ENCODE data around the gene GOLGA5. TPM values are rescaled to one million over a fixed set of nuclear protein-coding genes. Genes with fewer than 3 reads are reported as not detected.
A peak's percentile ranks its signal among the peaks of the same experiment; 100 is the strongest.

The GOLGA5 gene
- total RNA-seq, 1 experiment from 2014 or later = 23.5 TPM

DNA sequence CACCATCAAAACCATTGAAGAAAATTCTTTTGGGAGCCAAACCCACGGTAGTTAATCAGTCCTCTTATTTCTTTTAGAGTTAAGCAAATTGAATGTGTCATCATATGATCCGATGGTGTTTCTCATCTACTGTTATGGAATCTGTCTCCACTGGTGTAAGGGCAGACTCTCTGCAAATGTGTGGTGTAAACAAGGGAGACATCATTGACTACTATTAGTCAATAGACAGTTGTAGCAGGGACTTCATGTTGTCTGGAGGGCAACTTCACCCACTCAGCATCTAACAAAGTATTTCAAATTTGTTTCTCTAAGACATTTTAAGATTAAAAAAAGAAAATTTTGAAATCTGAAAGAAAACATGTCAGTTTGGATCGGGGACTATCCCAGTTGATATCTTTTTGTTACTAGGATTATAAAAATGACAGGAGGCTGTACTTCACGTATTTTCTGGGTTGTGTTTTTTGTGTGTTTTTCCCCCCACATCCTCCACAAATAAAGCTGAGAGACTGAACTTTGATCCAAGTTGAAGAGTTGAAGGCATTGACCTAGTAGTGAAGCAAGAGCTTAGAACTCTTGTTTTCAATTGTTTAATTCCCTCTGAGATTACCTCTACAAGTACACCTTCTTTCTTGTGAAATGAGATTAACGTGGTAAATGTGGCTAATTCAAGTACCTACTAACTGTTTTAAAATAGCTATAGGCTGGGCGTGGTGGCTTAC, 4.0 kb downstream of the GOLGA5 start:
- no peak overlapping the region for H3K4me3 ChIP-seq (ENCODE audit: low read length)
- no peaks in the 10 kb centered on the region for H3K27me3 ChIP-seq (ENCODE audit: low read length)
- POLR2A ChIA-PET (ENCODE audit: unreplicated experiment) = no interaction called here
- peaks cover 68% of the 10 kb centered on the region for H3K79me2 ChIP-seq (ENCODE audit: low read length)
- H3K27ac ChIP-seq (ENCODE audit: low read length) = no peak overlapping the region
- no peaks in the 10 kb centered on the region for H3F3A ChIP-seq (ENCODE audit: low read length, unreplicated experiment)
- no peak overlapping the region for H2AFZ ChIP-seq (ENCODE audit: low read length)
- no peak for DNase-seq
- CTCF ChIA-PET = interaction anchor here (0.7 kb wide), 1 partner anchor 562 kb away, joined by 3 read pairs; no protein-coding TSS in a partner anchor
- intact Hi-C loops (cut with micrococcal nuclease) = no loop called here
- no peak overlapping the region for H3K9ac ChIP-seq (ENCODE audit: low read length)
- ATAC-seq = no peak
- H3K4me2 ChIP-seq (ENCODE audit: low read length) = no peak overlapping the region
- no peaks in the 10 kb centered on the region for H3K9me2 ChIP-seq (replicated peaks; ENCODE audit: low read length)
- no peak for TF ChIP-seq EZH2phosphoT487 (IDR thresholded peaks at IDR 0.05; ENCODE audit: borderline replicate concordance, low read length)
- no peak for TF ChIP-seq CTCF (conservative IDR thresholded peaks at IDR 0.05; ENCODE audit: low read depth, low read length)
- no peak for TF ChIP-seq EZH2 (IDR thresholded peaks at IDR 0.05; ENCODE audit: low read length, unreplicated experiment)
- H3K36me3 ChIP-seq (ENCODE audit: low read depth, low read length) = peaks cover 10% of the 10 kb centered on the region; the same call in 1 of the 2 replicates
- H3K4me1 ChIP-seq (ENCODE audit: insufficient read depth, low read length) = peaks cover 17% of the 10 kb centered on the region
- BruUV-seq (replicated peaks) = no TSS peak
- no peaks in the 10 kb centered on the region for H3K9me3 ChIP-seq (ENCODE audit: low read length)
- H4K20me1 ChIP-seq (ENCODE audit: low read length) = no peaks in the 10 kb centered on the region

DNA sequence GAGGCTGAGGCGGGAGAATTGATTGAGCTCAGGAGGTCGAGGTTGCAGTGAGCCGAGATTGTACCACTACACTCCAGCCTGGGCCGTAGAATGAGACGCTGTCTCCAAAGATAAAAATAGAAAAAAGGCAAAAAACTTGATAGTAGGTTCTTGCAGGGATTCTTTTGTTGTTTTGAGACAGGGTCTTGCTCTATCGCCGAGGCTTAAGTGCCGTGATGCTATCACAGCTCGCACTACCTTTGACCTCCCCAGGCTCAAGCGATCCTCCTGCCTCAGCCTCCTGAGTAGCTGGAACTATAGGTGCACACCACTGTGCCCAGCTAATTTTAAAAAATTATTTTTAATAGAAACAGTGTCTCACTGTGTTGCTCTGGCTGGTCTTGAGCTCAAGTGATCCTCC, 4.7 kb downstream of the GOLGA5 start:
- ChIA-PET POLR2A (ENCODE audit: unreplicated experiment) (no interaction called here), CTCF (no interaction called here)
- Histone ChIP-seq H3K4me2 (ENCODE audit: low read length) (no peak overlapping the region), H3F3A (ENCODE audit: low read length, unreplicated experiment) (no peaks in the 10 kb centered on the region), H3K27me3 (ENCODE audit: low read length) (no peaks in the 10 kb centered on the region), H3K4me1 (ENCODE audit: insufficient read depth, low read length) (peaks cover 11% of the 10 kb centered on the region), H2AFZ (ENCODE audit: low read length) (no peak overlapping the region), H3K9ac (ENCODE audit: low read length) (no peak overlapping the region), H3K79me2 (ENCODE audit: low read length) (peaks cover 75% of the 10 kb centered on the region), H3K9me3 (ENCODE audit: low read length) (no peaks in the 10 kb centered on the region), H3K4me3 (ENCODE audit: low read length) (no peak overlapping the region), H3K27ac (ENCODE audit: low read length) (no peak overlapping the region), H3K36me3 (ENCODE audit: low read depth, low read length) (peaks cover 13% of the 10 kb centered on the region; the same call in 1 of the 2 replicates), H3K9me2 (replicated peaks; ENCODE audit: low read length) (no peaks in the 10 kb centered on the region), H4K20me1 (ENCODE audit: low read length) (no peaks in the 10 kb centered on the region)
- intact Hi-C loops (cut with micrococcal nuclease) = no loop called here
- DNase-seq (no peak), ATAC-seq (no peak)
- TF ChIP-seq EZH2 (IDR thresholded peaks at IDR 0.05; ENCODE audit: low read length, unreplicated experiment) (no peak), CTCF (conservative IDR thresholded peaks at IDR 0.05; ENCODE audit: low read depth, low read length) (no peak), EZH2phosphoT487 (IDR thresholded peaks at IDR 0.05; ENCODE audit: borderline replicate concordance, low read length) (no peak)
- no TSS peak for BruUV-seq (replicated peaks)

- Histone ChIP-seq H3K27me3 (ENCODE audit: low read length) (no peaks in the 10 kb centered on the region), H4K20me1 (ENCODE audit: low read length) (no peaks in the 10 kb centered on the region), H3K27ac (ENCODE audit: low read length) (no peak overlapping the region), H3K4me2 (ENCODE audit: low read length) (0 out of 2 replicates have a peak overlapping the region, but pooled peaks have one; percentile 4), H3K4me3 (ENCODE audit: low read length) (no peak overlapping the region), H3K9me2 (replicated peaks; ENCODE audit: low read length) (no peaks in the 10 kb centered on the region), H2AFZ (ENCODE audit: low read length) (no peak overlapping the region), H3K9ac (ENCODE audit: low read length) (no peak overlapping the region), H3K79me2 (ENCODE audit: low read length) (peaks cover 68% of the 10 kb centered on the region), H3K9me3 (ENCODE audit: low read length) (no peaks in the 10 kb centered on the region), H3K4me1 (ENCODE audit: insufficient read depth, low read length) (peaks cover 9% of the 10 kb centered on the region), H3F3A (ENCODE audit: low read length, unreplicated experiment) (no peaks in the 10 kb centered on the region), H3K36me3 (ENCODE audit: low read depth, low read length) (peaks cover 13% of the 10 kb centered on the region; the same call in 1 of the 2 replicates)
- TF ChIP-seq EZH2 (IDR thresholded peaks at IDR 0.05; ENCODE audit: low read length, unreplicated experiment) (no peak), EZH2phosphoT487 (IDR thresholded peaks at IDR 0.05; ENCODE audit: borderline replicate concordance, low read length) (no peak), CTCF (conservative IDR thresholded peaks at IDR 0.05; ENCODE audit: low read depth, low read length) (no peak)
- ChIA-PET CTCF (interaction anchor here (0.6 kb wide), 2 partner anchors 360 to 364 kb away, joined by 3 to 8 read pairs; no protein-coding TSS in a partner anchor), POLR2A (ENCODE audit: unreplicated experiment) (no interaction called here)
- intact Hi-C loops (cut with micrococcal nuclease) = no loop called here
- no peak for ATAC-seq
- no peak for DNase-seq
- no TSS peak for BruUV-seq (replicated peaks)
Measured at GRCh38 chr14:92800012-92800411, 5.9 kb downstream of the GOLGA5 start.

Data from PC-3 (cell line).